ENCODE measurements around the gene CALHM3. TPM values are rescaled to one million over a fixed set of nuclear protein-coding genes. Genes with fewer than 3 reads are reported as not detected.

The CALHM3 gene
- polyA plus RNA-seq, 1 donor from 2014 or later = not detected

DNA sequence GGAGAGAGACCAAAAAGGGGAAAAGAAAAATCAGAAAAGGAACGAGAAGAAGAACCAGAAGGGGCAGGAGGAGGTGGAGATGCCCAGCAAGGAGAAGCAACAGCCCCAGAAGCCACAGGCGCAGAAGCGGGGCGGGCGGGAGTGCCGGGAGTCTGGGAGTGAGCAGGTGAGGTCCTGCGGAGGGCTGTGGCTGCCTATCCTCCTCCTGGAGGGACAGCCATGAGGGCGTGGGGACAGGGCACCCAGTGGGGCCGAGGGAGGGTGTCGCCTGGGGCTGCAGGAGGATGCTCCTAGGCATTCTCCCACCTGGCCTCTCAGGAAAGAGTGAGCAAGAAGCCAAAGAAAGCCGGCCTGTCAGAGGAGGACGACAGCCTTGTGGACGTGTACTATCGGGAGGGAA is 38.6 kb downstream of the CALHM3 start:
- Histone ChIP-seq H3K79me2 (replicated peaks; ENCODE audit: insufficient read depth, low read length) (no peaks in the 10 kb centered on the region), H2AFZ (ENCODE audit: low read depth, low read length) (no peak overlapping the region), H3K4me2 (ENCODE audit: low read length) (no peak overlapping the region), H3K4me3 (ENCODE audit: low read length) (no peak overlapping the region), H3K27ac (ENCODE audit: low read length) (no peak overlapping the region), H3K9ac (ENCODE audit: low read length) (no peak overlapping the region), H3F3A (ENCODE audit: insufficient read depth, low read length, poor library complexity, severe bottlenecking) (no peaks in the 10 kb centered on the region), H3K27me3 (ENCODE audit: insufficient read depth, low read depth, low read length) (no peaks in the 10 kb centered on the region), H4K20me1 (ENCODE audit: insufficient read depth) (no peaks in the 10 kb centered on the region), H3K36me3 (ENCODE audit: insufficient read depth, low read length) (peaks cover 7% of the 10 kb centered on the region), H3K9me3 (ENCODE audit: low read length) (no peaks in the 10 kb centered on the region), H3K9me2 (ENCODE audit: insufficient read depth, low read length) (no peaks in the 10 kb centered on the region)
- TF ChIP-seq EZH2 (IDR thresholded peaks at IDR 0.05; ENCODE audit: borderline replicate concordance, insufficient read depth, low read length, poor library complexity, severe bottlenecking) (no peak), SMC3 (conservative IDR thresholded peaks at IDR 0.05; ENCODE audit: poor library complexity) (no peak), EP300 (conservative IDR thresholded peaks at IDR 0.05; ENCODE audit: poor library complexity, severe bottlenecking) (no peak), MXI1 (conservative IDR thresholded peaks at IDR 0.05; ENCODE audit: poor library complexity, severe bottlenecking) (no peak)
- TF ChIP-seq, protein P1, sequence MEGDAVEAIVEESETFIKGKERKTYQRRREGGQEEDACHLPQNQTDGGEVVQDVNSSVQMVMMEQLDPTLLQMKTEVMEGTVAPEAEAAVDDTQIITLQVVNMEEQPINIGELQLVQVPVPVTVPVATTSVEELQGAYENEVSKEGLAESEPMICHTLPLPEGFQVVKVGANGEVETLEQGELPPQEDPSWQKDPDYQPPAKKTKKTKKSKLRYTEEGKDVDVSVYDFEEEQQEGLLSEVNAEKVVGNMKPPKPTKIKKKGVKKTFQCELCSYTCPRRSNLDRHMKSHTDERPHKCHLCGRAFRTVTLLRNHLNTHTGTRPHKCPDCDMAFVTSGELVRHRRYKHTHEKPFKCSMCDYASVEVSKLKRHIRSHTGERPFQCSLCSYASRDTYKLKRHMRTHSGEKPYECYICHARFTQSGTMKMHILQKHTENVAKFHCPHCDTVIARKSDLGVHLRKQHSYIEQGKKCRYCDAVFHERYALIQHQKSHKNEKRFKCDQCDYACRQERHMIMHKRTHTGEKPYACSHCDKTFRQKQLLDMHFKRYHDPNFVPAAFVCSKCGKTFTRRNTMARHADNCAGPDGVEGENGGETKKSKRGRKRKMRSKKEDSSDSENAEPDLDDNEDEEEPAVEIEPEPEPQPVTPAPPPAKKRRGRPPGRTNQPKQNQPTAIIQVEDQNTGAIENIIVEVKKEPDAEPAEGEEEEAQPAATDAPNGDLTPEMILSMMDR (IDR thresholded peaks at IDR 0.05; ENCODE audit: poor library complexity, severe bottlenecking) = no peak

DNA sequence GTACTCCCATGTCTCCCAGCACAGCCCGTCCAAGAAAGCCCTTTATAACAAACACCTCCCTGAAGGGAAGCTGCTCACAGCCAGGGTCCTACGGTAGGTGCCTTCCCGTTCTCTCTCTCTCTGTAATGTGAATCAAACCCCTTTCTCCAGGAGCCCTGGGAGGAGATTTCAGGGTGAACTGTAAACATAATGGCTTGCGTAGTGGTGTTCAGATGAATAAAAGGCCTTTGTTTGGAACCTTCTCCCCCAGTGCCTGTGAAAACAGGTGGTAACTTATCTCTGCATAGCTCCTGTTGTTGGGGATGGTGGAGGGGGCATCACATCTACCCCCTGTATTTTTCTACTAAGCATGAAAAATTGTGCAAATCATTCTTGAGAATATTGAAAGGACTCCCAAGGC is 39.3 kb downstream of the CALHM3 start:
- Histone ChIP-seq H3K36me3 (ENCODE audit: insufficient read depth, low read length) (peaks cover 7% of the 10 kb centered on the region), H3K27me3 (ENCODE audit: insufficient read depth, low read depth, low read length) (no peaks in the 10 kb centered on the region), H3K4me3 (ENCODE audit: low read length) (no peak overlapping the region), H3K79me2 (replicated peaks; ENCODE audit: insufficient read depth, low read length) (no peaks in the 10 kb centered on the region), H2AFZ (ENCODE audit: low read depth, low read length) (no peak overlapping the region), H3K27ac (ENCODE audit: low read length) (no peak overlapping the region), H3K9ac (ENCODE audit: low read length) (no peak overlapping the region), H4K20me1 (ENCODE audit: insufficient read depth) (no peaks in the 10 kb centered on the region), H3K4me2 (ENCODE audit: low read length) (no peak overlapping the region), H3K9me2 (ENCODE audit: insufficient read depth, low read length) (no peaks in the 10 kb centered on the region), H3K9me3 (ENCODE audit: low read length) (no peaks in the 10 kb centered on the region), H3F3A (ENCODE audit: insufficient read depth, low read length, poor library complexity, severe bottlenecking) (no peaks in the 10 kb centered on the region)
- TF ChIP-seq EZH2 (IDR thresholded peaks at IDR 0.05; ENCODE audit: borderline replicate concordance, insufficient read depth, low read length, poor library complexity, severe bottlenecking) (no peak), TAF1 (IDR thresholded peaks at IDR 0.05; ENCODE audit: low read depth) (no peak), EP300 (conservative IDR thresholded peaks at IDR 0.05; ENCODE audit: poor library complexity, severe bottlenecking) (no peak), MXI1 (conservative IDR thresholded peaks at IDR 0.05; ENCODE audit: poor library complexity, severe bottlenecking) (no peak), SMC3 (conservative IDR thresholded peaks at IDR 0.05; ENCODE audit: poor library complexity) (no peak), RAD21 (conservative IDR thresholded peaks at IDR 0.05) (no peak), POLR2AphosphoS5 (IDR thresholded peaks at IDR 0.05) (no peak)
- TF ChIP-seq, protein P2, sequence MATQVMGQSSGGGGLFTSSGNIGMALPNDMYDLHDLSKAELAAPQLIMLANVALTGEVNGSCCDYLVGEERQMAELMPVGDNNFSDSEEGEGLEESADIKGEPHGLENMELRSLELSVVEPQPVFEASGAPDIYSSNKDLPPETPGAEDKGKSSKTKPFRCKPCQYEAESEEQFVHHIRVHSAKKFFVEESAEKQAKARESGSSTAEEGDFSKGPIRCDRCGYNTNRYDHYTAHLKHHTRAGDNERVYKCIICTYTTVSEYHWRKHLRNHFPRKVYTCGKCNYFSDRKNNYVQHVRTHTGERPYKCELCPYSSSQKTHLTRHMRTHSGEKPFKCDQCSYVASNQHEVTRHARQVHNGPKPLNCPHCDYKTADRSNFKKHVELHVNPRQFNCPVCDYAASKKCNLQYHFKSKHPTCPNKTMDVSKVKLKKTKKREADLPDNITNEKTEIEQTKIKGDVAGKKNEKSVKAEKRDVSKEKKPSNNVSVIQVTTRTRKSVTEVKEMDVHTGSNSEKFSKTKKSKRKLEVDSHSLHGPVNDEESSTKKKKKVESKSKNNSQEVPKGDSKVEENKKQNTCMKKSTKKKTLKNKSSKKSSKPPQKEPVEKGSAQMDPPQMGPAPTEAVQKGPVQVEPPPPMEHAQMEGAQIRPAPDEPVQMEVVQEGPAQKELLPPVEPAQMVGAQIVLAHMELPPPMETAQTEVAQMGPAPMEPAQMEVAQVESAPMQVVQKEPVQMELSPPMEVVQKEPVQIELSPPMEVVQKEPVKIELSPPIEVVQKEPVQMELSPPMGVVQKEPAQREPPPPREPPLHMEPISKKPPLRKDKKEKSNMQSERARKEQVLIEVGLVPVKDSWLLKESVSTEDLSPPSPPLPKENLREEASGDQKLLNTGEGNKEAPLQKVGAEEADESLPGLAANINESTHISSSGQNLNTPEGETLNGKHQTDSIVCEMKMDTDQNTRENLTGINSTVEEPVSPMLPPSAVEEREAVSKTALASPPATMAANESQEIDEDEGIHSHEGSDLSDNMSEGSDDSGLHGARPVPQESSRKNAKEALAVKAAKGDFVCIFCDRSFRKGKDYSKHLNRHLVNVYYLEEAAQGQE (IDR thresholded peaks at IDR 0.05; ENCODE audit: borderline replicate concordance) = no peak
- TF ChIP-seq, protein P1 (IDR thresholded peaks at IDR 0.05; ENCODE audit: poor library complexity, severe bottlenecking) = no peak
